Fibroblast of skin of scalp (primary cell): ENCODE data around the gene KLRF2.

Experiments
- DNase-seq: peaks from one replicate; pipeline ENCODE4 v3.0.0-alpha.2; 2013

The KLRF2 gene

DNA sequence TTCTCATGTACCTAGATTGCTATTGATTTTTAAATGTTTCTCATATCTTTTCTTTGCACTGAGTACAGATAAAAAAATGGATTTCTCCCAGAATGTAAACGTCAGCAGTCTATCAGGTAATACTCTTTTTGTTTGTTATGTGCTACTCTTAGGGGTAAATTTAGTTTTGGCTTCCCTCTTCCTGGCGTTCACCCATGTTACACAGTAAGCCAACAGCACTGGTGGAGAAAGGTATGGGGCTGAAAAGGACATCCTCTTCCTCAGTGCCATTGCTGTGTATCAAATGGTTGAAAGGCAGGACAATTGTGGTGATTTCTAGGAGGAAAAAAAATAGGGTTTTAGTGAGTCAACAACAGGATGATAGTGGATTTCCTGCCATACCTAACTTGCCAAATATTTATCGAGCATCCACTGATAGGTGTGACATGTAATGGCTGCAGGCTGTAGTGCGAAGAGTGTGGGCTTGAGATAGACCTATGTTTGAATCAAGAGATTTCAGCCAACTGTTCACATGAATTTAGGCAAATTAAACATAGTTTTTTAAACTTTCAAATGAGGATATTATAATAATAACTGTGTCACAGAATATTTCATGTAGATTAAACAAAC lies 7.5 kb downstream of the KLRF2 start:
- DNase-seq, result no peak

DNA sequence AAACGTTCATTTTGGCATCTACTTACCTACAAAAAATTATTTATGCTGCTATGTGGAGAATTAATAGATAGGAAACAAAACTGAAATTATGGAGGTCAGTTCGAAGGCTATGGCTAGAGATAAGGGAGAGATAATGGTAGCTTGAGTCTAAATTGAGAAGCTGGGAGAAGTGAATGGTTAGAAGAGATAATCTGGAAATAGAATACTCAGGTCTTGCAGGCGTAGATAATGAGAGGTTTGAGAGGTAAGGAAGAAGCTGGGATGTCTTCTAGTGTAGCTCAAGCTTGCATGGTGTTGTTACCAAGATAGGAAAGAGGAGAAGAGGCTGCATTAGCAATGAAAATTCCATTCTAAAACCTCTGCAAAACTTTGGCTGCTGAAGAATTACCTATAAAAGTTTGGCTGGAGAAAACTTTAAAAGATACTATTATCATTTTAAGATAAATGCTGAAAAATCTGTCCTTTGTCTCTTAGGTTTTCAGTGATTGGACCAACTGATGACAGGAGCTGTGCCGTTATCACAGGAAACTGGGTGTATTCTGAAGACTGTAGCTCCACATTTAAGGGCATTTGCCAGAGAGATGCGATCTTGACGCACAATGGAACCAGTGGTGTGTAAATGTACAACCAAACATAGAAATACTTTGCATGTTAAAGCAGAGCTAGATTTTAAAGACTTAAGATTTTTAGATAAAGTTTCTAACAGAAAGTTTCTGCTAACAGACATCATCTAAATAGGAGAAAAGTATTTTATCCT lies 14.1 kb downstream of the KLRF2 start:
- DNase-seq, result no peak

DNA sequence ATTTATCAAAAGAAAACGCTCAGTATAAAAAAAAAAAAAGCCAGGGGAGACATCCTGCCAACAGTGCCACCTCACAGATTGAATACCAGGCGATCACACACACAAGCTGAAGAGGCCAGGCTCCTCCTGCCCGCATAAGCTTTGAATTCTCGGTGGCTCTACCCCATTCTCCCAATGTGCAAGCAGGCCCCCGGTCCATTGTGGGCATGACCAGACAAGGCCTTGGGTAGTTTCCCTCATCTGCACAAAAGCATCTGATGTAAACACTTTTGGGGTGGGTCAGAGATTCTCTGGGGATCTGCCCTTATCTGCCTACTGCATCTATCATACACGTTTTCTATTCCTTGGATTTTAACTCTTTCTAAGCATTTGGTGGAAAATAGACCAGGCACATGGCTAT lies 16.2 kb downstream of the KLRF2 start:
- DNase-seq, result no peak

DNA sequence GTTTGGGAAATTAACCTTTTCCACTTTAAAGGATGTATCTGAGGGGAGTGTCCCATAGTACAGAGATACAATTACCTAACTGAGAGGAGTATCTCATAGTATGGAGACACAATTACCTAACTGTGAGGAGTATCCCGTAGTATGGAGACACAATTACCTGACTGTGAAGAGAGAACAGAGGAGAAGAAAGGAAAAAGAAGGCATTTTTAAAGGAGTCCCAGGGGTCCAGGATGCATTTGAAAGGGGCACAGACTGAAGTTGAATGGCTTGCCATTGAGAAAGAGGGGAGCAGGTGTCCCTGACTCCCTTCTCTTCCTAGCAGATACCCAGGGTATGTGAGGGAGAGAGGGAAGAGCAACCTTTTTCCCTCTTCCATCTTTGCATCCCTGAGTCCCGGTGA lies 17.9 kb downstream of the KLRF2 start:
- DNase-seq, result no peak

DNA sequence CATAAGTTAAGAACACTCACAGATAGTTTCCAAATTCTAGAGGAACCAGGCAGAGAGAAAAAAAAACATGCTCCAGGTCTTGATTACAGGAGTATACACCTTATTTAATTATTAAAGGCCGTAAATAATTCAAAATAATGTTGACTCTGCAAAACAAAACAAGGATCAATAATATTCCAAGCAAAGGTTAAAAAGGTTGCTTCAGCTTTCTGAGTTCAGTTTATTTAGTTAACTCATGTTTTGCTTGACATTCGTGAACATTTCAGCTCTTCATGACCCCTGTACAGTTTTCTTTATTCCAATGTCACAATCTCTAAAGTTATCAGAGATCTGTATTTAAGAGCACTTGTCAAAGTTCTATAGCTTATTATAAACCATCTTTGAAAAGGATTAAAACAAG lies 19.6 kb downstream of the KLRF2 start:
- DNase-seq, result no peak

DNA sequence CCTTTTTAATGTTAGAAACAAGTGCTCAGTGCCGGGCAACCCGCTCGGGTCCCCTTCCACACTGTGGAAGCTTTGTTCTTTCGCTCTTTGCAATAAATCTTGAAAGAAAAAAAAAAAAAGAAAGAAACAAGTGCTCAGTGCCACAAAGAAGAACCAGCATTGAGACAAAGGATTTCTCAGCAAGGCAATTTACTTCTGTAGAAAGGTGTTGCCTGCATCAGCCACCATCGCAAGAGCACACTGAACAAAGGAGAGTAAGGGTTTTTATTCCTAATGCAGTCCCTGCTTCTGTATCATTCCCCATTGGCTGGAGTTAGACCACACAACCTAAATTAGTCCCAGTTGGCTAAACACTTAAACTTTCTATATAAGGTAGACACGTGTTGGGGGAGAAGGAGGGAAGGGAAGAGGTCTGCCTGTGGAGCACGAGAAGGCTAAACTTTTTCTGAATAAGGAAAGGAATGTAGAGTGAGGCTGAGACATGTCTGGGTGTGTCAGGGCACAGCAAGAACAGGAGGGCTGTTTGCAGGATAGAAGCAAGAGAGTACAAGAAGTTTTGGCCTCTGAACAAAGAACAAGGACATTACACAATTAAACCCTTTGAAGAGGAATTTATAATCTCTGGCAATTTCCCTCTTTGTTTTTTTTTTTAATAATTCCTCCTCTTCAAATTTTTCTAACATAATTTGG lies 21.4 kb downstream of the KLRF2 start:
- DNase-seq, result no peak

DNA sequence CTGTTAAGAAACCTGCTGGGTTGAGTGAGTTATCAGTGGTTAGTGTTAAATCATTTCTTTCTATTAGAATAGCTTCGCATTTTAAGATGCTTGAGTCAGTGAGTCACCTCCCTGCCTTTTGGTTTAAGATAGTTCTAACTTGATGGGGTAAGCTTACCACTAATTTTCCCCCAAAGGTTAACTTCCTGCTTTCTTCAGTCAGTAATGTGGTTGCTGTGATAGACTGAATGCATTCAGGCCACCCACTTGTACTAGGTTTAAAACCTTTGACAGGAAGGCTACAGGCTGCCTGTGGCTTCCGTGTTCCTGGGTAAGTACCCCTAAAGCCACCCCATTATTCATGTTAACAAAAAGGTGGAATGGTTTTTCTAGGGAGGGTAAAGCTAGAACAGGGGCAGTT lies 25.6 kb downstream of the KLRF2 start:
- no peak for DNase-seq

DNA sequence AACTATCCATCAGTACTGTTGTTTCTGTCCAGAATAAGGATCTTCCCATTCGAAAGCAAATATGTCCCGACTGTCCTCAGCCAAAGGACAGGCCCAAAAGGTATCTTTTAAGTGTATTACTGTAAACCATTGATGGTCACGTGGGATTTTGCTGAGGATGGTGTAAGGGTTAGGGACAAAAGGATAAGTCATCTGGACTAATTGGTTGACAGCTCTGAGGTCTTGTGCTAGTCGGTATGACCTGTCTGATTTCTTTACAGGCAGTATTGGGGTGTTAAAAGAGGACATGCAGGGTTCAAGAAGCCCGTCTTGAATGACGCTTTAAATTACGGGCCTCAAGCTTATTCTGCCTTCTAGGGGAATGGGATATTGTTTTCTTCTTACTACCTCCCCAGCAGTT lies 26.5 kb downstream of the KLRF2 start:
- no peak for DNase-seq

DNA sequence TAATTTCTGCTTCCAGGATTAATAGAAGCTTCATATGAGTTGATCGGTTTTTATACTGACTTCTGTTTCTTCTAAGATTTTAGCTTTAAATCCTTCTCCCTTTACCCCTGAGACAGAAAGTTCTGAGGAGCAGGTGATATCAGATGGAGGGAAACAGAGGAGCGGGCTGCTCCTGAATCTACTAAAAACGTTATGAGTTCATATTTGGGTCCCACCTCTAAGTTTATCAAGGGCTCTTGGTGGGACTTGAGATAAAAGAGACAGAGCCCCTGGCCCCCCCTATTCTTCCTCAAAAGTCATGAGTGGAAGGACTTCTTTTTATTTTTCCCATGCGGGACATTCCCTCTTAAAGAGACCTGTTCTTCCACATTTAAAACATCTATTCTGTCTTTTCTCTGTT lies 27.1 kb downstream of the KLRF2 start:
- DNase-seq, result no peak

DNA sequence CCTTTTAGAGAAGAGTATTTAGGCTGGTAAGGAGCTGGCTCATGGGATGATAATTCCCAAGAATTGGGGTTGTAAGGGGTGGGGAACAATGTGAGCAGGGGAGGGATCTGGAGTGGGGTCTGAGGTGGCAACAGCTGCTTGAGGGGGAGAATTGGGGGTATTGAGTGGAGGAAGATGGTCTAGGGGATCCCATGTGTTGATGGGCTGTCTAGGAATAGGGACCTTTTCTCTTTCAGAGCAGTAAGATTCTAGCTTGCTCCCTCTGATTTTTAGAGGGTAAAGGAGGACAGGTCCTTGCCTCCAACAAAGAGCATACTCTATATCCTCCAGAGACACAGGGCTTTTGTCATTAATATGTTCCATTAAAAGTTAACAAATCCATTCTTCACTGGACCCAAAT lies 28.4 kb downstream of the KLRF2 start:
- no peak for DNase-seq

DNA sequence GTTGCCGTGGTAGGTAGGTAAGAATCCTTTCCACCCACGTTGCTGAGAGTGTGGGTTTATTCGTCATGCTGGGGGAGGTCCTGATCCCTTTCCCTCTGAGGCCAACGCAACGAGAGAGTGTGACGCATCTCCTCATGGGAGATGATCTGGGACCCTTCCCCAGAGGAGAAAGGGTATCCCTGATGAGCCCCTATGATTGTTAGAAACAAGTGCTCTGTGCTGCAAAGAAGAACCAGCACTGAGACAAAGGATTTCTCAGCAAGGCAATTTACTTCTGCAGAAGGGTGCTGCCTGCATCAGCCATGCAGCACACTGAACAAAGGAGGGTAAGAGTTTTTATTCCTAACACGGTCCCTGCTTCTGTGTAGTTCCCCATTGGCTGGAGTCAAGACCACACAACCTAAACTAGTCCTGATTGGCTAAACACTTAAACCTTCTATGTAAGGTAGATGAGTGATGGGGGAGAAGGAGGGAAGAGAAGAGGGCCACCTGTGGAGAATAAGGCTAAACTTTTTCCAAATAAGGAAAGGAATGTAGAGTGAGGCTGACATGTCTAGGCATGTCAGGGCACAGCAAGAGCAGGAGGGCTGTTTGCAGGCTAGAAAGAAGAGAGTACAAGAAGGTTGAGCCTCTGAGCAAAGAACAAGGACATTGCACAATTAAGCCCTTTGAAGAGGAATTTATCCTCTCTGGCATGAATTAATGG lies 29.6 kb downstream of the KLRF2 start:
- DNase-seq, result no peak

DNA sequence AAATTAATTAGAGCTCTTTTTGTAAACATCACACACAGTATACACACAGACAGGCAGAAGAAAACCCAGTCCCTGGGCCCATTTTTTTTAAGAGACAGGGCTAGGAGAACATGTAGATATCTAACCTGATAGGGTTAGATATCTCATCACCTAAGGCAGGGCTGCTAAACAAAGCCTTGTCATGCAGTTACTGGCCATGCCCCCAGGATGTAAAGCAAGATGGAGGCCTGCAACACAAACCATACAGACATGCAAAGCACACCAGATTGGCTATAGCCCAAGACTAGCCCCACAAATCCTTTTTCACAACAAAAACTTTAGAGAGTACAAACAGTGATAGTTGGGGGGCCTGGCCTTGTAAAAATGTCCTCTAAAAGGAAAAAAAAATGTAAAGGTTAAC lies 30.4 kb downstream of the KLRF2 start:
- DNase-seq, result no peak

DNA sequence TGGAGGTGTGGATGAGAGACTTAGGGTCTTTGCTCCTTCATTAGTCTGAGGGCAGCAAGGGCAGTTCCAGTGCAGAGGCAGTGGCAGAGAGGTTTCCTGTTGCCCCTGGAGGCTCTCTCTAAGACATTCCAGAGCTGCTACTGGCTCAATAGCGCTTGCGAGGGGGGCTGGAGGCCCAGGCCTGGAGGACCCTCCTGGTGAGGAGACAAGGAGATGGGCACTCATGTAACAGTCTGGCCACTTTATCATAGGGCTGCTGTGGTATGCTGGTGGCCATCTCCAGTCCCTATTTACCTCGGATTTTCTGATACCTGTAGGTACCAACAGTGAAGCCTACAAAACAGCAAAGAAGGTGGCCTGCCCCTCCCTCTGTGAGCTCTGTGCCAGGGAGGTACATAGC lies 38.2 kb downstream of the KLRF2 start:
- no peak for DNase-seq

DNA sequence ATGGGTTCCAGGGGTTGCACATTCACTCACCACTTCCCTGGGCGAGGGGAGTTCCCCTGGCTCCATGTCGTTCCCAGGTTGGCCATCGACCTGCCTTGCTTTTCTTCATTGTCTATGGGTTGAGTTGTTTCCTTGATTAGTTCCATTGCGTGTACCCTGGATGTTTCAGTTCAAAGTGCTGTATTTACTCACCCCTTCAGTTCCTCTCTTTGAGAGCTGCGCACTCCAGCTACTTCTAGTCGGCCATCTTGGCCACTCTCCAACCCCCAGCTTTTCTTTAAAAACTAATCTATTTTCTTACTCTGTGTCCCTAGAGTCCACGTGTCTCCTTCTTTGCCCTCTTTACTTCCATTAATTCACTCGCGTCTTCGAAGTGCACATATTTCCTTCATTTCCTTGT lies 39.2 kb downstream of the KLRF2 start:
- no peak for DNase-seq

DNA sequence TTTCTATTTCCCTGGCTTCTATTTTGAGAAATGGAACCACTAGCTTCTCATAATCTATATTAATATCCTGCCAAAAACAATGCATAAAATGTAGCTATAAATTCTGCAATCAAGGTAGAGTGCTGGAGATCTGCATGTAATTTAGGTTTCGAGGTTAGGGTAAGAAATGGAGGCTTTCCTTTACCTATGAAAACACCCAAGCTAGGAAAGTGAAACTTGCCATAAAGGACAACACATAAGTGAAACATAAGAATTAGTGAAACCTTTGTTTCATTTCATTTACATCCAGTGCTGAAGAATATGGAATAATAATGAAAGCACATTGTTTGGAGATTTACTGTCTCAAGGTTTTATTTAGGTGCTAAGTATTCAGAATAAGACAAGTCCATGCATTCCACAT lies 41.1 kb downstream of the KLRF2 start:
- no peak for DNase-seq

DNA sequence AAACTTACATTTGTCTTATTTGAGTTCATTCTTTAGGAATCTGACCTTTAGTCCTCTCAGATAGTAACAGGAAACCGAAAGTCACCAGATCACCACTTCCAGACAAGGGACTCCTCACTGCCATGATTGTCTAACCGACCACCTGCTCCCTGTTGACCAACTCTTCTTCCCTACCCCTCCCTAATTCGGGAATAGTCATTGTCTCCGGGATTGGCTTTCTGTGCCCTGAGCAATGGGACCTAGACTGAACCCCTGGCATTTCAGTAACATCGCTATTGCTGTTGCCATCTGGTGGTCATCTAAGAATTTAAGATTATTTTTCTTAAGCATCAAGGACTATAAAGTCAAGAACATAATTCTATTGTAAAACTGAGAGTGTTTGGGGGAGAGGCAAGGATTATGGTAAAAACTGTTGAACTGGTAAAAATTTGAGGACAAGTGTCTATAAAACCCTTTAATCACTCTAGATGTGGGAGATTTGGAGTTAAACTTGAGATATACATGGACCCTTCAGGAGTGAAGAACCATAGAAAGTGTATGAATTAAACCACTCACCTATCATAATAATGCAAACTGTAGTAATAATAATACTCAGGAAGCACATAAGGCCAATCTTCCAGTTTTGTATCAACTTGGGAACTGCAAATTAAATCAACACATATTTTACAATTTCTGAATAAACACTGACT lies 44.6 kb downstream of the KLRF2 start:
- DNase-seq, result peak; percentile 38

DNA sequence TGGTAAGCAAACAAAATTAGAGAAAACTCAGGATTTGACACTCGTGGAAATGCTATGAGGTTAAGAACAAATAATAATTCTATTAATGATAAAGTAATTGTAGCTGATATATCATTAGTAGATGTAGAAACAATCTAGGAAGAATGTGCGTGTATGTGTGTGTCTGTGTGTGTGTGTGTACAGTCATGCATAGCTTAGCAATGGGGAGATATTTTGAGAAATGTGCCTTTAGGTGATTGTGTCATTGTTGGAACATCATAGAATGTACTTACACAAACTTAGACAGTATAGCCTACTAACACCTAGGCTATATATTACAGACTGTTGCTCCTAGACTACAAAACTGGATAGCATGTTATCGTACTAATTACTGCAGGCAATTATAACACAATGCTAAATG lies 45.6 kb downstream of the KLRF2 start:
- DNase-seq, result no peak

DNA sequence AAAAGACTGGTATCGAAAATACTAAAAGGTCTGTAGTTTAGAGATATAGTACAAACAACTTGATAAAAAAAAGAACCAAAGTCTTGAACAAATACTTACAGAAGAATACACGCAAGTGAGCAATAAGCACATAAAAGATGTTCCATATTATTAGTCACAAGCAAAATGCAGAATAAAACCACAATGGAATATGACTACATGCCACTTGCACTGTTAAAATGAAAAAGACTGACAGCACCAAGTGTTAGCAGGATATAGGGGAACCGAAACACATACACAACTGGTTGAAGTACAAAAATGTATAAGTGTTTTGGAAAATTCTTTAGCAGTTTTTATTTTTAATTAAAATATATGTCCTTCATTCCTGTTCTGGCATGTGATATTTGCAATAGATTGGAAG lies 47.3 kb downstream of the KLRF2 start:
- no peak for DNase-seq

DNA sequence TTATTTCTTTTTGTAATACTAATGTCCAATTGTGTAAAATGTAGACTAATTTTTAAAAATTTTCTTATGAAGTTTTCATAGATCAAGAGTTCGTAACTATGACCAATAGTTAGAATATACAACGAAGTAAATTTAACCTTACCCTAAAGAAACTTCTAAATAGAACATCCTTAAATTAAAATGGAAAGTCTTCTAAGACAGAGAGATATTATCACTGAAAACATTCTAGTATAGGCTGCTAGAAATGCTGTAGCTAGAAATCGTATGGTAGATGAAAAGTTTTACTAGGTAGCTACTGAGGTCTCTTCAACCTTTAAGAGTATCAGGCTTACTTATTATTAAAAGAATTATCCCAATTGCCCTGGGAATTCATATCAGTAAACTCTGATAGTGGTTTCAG lies 50.0 kb downstream of the KLRF2 start:
- DNase-seq, result no peak

DNA sequence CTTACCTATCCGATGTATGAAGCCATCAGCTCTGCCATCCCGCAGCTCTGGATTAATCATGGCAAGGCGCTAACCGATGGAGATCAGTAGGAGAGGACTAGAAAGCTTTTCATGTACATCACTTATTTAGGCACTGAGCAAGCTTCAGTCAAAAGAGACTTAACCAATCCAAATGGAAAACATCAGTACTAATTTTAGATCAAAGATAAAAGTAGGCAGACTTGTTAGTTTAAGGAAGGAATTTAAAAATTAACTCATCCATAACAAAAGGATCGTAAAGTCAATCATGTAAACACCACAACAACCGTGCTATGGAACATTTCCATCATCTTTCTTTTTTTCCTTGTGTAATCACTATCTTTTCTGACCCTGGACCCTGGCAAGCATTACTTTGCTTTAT lies 51.0 kb downstream of the KLRF2 start, which contains the start of gene CLEC2A:
Gene CLEC2A (minus strand): TSS at position 101 of the 400 bp plus-strand sequence. CDS start 41 bp downstream, at position 60.
- DNase-seq, result no peak

DNA sequence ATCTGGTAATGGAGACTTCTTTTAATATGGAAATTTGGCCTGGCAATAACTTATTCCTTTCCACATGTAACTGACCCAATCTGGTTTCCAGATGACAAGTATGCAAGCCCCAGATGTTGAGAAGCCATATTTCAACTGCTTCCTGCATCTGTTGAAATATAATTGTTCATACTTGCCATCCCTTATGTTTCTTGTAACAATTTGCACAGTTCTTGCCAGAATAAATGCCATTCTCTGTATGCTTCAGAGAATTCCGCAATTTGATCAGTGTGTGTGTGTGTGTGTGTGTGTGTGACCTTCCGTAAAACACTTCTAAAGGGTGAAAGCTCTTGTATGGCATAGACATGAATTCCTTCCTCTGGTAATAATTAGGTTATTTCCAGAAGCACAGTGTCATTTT lies 52.7 kb downstream of the KLRF2 start:
- DNase-seq, result peak; percentile 6

DNA sequence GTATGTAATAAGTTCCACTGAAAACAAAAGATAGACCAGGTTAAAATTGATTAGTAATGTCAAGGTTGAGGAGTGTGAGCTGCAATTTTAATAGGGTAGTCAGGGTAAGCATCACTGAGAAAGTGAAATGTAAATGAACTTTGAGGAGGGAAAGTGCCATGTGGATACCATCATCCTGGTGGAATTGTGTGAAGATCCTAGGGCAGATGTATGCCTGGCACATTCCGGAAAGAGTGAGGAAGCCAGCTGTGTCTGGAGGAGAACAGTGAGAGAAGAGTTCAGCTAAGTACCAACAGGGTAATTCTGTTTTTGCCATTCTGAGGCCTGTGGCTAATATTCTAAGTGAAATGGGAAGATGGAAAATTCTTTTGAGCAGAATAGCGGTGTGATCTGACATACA lies 53.7 kb downstream of the KLRF2 start:
- no peak for DNase-seq

DNA sequence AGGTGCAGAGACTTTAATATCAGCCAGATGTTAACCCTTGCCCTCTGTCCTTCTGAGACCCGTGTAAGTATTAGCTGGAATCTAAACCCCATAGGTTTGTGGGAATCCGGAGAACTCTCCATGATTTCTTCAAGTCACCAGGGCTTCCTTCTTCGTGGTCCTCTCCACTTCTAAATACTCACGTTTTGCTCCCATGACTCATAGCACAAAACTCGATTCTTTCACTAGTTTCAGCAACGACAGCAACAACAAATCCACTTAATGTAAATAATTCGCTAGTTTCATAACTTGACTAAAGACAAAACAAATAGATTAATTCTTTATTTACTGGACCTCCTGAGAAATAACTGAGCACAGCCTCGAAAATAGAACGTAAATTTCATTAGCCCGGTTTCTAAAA lies 55.3 kb downstream of the KLRF2 start:
- DNase-seq, result no peak
